Smooth muscle cell of the brain vasculature (primary cell): Measurements from ENCODE around the gene GAB4.

Experiments
- DNase-seq: peaks from one replicate; pipeline ENCODE4 v3.0.0-alpha.2; 2012; ENCODE audit warnings: low read depth, low spot score

GAB4 gene

GRCh38 chr22:16988257-16988656 lies 19.8 kb downstream of the GAB4 start:
- no peak for DNase-seq

- DNase-seq = no peak
These were observed 20.2 kb downstream of the GAB4 start for GRCh38 chr22:16987822-16988221.

- DNase-seq = no peak
These were observed 32.7 kb downstream of the GAB4 start for GRCh38 chr22:16975155-16975885.

- no peak for DNase-seq
These were observed 33.5 kb downstream of the GAB4 start for GRCh38 chr22:16974298-16975084.

GRCh38 chr22:16973591-16974297 lies 34.3 kb downstream of the GAB4 start:
- no peak for DNase-seq

DNA sequence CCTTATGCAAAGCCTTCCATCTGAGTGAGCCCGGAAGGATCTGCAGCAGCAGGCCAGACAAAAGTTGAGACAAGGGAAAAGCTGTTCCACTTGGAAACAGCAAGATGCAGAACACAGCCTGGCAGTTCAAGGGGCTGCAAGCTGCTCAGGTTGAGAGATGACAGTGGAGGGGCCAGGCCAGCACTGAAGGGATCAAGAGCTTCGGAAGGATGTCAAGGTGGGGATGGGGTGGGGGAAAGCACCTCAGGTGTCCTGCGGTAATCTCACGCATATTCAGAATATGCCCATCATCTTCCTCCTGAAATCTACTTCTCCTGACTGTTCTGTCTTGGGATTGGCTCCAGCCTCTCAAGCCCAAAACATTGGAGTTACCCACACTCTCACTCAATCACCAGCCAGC lies 35.7 kb downstream of the GAB4 start:
- no peak for DNase-seq

GRCh38 chr22:16970446-16970845 lies 37.6 kb downstream of the GAB4 start:
- no peak for DNase-seq

DNA sequence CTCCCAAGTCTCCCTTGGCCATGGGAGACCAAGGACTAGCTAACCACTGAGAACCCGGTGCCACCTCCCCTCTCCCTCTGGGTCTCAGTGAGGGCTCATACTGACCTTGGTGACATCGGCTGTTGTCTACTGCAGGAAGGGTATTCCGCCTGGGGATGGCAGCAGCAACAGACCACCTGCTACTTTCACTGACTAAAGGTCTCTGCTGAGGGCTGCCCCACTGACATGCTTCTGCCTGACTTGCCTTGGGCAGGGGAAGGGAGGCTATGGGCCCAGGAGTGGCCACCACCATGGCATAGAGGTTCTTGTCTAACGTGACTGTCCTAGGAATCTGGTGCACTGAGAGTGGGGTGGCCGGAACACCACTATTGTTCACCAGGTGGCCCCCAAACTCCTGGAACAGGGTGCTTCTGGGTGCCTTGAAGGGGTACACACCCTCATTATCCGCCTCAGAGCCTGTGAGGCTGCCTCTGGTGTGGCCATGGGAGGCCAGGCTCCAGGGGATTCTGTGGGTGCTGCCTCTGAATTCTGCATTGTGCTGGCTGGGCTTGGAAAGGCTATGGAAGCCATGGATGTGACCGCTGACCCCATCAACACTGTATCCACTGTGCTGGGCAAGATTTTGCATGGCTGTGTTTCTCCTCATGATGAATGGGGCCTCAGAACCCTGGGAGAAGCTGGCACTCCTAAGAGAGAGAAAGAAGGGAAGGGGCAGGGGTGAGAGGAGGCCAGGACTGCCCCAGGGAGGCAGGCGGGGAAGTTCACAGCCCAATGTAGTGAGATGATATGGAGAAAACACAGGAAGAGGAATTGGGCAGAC lies 38.3 kb downstream of the GAB4 start:
- DNase-seq = no peak

DNA sequence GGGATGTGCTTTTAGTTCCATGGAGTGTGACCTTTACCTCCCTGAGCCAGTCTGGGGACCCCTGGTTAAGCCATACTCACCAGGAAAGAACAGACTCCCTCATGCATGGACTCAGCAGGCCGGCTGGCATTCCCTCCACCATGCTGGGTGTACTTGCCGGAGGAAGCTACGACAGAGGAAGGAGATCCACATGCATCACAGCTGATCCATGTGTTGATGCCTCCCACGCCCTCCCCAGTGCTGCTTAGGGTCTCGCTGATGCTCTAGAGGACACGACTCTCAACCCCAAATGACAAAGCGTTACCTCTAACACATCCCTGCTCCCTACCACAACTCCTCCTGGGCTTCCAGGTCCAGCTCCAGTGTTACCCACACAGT lies 39.8 kb downstream of the GAB4 start:
- no peak for DNase-seq

GRCh38 chr22:16967453-16968217 lies 40.4 kb downstream of the GAB4 start:
- DNase-seq = no peak

DNA sequence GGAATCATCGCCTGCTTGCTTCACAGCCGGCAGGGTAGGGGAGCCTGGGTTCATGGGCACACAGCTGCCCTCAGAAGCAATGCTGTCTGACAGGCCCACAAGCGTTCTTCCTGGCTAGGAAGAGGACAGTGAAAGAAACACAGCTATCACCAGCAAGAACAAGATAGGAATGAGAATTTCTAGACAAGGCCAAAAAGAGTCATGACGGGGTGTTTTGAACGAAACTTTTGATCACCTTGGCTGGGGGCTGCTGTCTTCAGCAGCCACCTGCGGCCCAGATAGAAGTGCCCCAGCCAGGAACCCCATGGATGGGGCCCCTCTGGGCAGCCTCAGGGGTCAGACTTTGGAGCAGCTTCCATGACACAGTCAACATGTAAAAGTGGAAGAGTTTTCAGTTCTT lies 41.8 kb downstream of the GAB4 start:
- DNase-seq = no peak

DNA sequence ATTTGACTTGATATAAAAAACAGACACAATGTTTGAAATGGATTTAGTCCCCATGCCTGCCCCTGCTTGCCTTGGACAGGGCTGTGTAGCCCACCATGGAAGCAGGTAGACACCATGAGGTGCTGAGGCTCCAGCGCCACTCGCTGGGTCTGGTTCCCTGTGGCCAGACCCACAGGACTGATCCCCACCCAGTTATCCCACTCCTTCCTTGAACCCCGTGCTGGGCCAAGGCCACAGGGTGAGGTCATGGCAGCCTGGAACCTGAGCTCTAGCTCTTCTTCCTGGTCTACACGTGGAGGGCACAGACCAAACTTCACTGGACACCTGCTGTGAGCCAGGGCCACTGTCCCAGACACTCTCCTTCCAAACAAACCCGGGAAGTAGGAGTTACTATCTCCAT lies 42.5 kb downstream of the GAB4 start:
- no peak for DNase-seq

DNA sequence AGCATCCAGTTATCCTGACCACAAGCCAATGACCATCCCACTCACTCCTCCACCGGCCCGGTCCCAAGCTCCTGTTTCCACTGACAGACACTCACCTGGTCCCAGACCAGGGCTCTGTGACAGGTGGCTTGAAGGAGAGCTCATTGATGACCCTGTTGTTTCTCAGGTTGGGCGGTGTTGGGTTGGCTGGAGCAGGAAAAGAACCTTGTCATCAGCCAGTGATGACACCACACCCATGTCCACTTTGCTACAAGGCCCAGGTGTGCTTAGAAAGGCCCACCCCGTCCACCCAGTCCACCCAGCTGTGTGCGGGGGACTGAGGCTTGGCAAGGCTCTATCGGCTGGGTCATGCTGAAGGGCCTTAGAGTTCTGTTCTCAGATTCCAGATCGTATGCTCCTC lies 42.9 kb downstream of the GAB4 start:
- DNase-seq = no peak

DNA sequence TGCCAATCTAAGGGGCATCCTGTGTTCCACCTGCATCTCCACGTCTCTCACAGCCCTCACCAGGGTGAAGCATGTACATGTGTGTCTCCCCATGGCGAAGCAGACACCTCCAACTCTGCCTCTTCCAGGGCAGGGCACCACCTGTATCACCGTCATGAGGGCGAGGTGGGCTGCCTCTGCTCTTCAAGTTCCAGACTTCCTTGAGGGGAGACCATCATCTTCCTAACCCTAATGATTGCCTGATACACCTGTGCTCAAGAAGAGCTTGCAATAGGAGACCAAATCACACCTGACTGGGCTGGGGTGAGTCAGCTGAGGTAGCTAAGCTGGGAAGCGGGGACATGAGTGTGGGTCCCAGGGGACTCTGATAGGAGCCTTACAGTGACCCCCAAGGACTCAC lies 43.7 kb downstream of the GAB4 start:
- no peak for DNase-seq

DNA sequence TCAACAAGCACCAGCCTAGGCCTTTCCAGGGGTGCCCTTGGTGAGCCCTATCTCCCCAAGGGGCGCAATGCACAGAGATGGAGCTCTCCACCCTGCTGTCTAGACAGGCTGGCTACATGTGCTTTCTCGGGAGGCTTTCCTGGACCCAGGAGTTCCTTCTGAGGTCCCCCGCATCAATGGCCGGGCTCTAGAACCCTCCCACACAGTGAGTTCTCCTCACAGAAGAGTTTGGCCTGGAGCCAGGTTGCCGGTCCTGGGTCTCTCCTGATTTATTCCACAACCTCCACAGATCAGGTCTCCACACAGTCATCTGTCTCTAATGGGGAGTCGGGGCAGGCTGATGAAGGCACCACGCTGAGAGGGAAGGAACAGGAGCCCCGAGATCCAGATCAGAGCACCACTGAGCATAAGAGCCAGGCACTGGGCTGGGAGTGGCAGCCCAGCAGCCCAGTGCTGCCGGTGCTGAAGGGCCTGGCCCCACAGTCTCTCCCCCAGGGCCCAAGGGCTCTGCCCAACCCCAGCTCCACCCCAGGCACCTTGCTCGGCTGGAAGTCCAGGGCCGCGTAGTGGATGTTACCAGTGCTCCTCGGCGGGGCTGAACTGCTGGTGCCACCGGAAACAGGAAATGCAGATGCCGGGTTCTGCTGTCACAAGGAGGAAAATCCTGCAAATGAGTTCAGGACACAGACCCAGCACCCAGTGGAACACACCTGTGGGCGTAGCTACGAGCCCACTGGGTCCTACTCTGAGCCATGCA lies 44.7 kb downstream of the GAB4 start:
- DNase-seq = no peak

GRCh38 chr22:16962501-16962900 lies 45.5 kb downstream of the GAB4 start:
- no peak for DNase-seq

GRCh38 chr22:16961477-16962186 lies 46.4 kb downstream of the GAB4 start:
- no peak for DNase-seq

- no peak for DNase-seq
These were observed 47.2 kb downstream of the GAB4 start for GRCh38 chr22:16960884-16961249.

- DNase-seq = no peak
These were observed 47.7 kb downstream of the GAB4 start for GRCh38 chr22:16960220-16960883.
